Keratinocyte (primary cell): ENCODE results near the gene ATP6V1C2. TPM values are rescaled to one million over a fixed set of nuclear protein-coding genes. Genes with fewer than 3 reads are reported as not detected.

ENCODE experiments used
- DNase-seq: peaks from one replicate; pipeline ENCODE4 v3.0.0-alpha.2; 2011; ENCODE audit warnings: low read depth, missing footprints, low spot score
- FAIRE-seq: peaks from 2 replicates; lab custom pipeline; 2011; peaks lifted over from hg19 to GRCh38; lab: Jason Lieb, UNC
- H2AFZ ChIP-seq: 2 replicates; pipeline ENCODE4 v1.6.0; 2012; ENCODE audit warnings: low read length, control low read depth, inconsistent platforms; ENCODE audit not compliant: control insufficient read depth
- H3K27ac ChIP-seq: 2 replicates; pipeline ENCODE4 v1.5.1; 2011; ENCODE audit warnings: low read length; ENCODE audit not compliant: control insufficient read depth, insufficient read depth
- H3K27me3 ChIP-seq: 3 replicates; pipeline ENCODE4 v1.6.0; 2011; ENCODE audit warnings: low read length; ENCODE audit not compliant: control insufficient read depth, insufficient read depth; ENCODE audit errors: extremely low read depth
- H3K36me3 ChIP-seq, 2 experiments: 2 replicates in 1 of 2; 3 replicates in 1 of 2; pipeline ENCODE4 v1.5.1; 2011; ENCODE audit warnings: low read length in 2 of 2, mild to moderate bottlenecking in 1 of 2; ENCODE audit not compliant: control insufficient read depth in 2 of 2, insufficient read depth in 2 of 2; ENCODE audit errors: extremely low read depth in 1 of 2
- H3K4me1 ChIP-seq: 3 replicates; pipeline ENCODE4 v1.5.1; 2011; ENCODE audit warnings: low read length; ENCODE audit not compliant: control insufficient read depth, insufficient read depth; ENCODE audit errors: extremely low read depth
- H3K4me2 ChIP-seq: 3 replicates; pipeline ENCODE4 v1.6.0; 2011; ENCODE audit warnings: low read depth, low read length; ENCODE audit not compliant: control insufficient read depth, insufficient read depth; ENCODE audit errors: extremely low read depth
- H3K4me3 ChIP-seq, 3 experiments: fragments of 200-600 bp in 1 of 3; sonication (generic) in 1 of 3; 2 replicates in 2 of 3; 3 replicates in 1 of 3; pipeline ENCODE4 v1.5.1; 2011 to 2016; ENCODE audit warnings: low read length in 3 of 3, mild to moderate bottlenecking in 3 of 3, control low read depth in 2 of 3, inconsistent platforms in 1 of 3, low read depth in 1 of 3, mixed read lengths in 1 of 3, mixed run types in 1 of 3, moderate library complexity in 1 of 3; ENCODE audit not compliant: control insufficient read depth in 2 of 3, insufficient read depth in 2 of 3; ENCODE audit errors: extremely low read depth in 1 of 3
- H3K79me2 ChIP-seq: 2 replicates; pipeline ENCODE4 v1.6.0; 2012; ENCODE audit warnings: low read length; ENCODE audit not compliant: control insufficient read depth, insufficient read depth
- H3K9ac ChIP-seq: 3 replicates; pipeline ENCODE4 v1.6.0; 2011; ENCODE audit warnings: low read length; ENCODE audit not compliant: control insufficient read depth, insufficient read depth; ENCODE audit errors: extremely low read depth
- H3K9me1 ChIP-seq: 3 replicates; pipeline ENCODE4 v1.6.0; 2011; ENCODE audit warnings: low read length; ENCODE audit not compliant: control insufficient read depth, insufficient read depth; ENCODE audit errors: extremely low read depth
- H3K9me3 ChIP-seq: 2 replicates; pipeline ENCODE4 v1.5.1; 2012; ENCODE audit warnings: low read depth, low read length; ENCODE audit not compliant: control insufficient read depth
- H4K20me1 ChIP-seq: 3 replicates; pipeline ENCODE4 v1.6.0; 2011; ENCODE audit warnings: low read length; ENCODE audit not compliant: control insufficient read depth, insufficient read depth; ENCODE audit errors: extremely low read depth
- EZH2 ChIP-seq: IDR thresholded peaks from one replicate; pipeline ENCODE4 v1.6.1; 2012; ENCODE audit warnings: inconsistent platforms, mild to moderate bottlenecking, low read length, moderate library complexity
- dilution Hi-C: fragments of 300-500 bp; cut with MboI; formaldehyde crosslinking; loops from one replicate; pipeline ENCODE4 v1.7.0; 2020; ENCODE audit warnings: low sequenced_read_pairs; ENCODE audit not compliant: extremely low pct_ligation_motif_present
- polyA plus RNA-seq, 5 experiments: library from polyadenylated mRNA; depleted of rRNA in 3 of 5; stranded (reverse) in 3 of 5; stranded (forward) in 1 of 5; unstranded in 1 of 5; fragments of >200 nt; gene quantifications; 1 replicate in 1 of 5; 2 replicates in 3 of 5; 3 replicates in 1 of 5; pipeline versions ENCODE4 v1.2.1 to v1.2.3, GENCODE V29; 2011 to 2012; ENCODE audit warnings: missing spikeins in 2 of 5, low read depth in 1 of 5, low replicate concordance in 1 of 5
- TF ChIP-seq, protein P1 (sequence below), 3 experiments: IDR thresholded peaks in 1 of 3; conservative IDR thresholded peaks in 1 of 3; optimal IDR thresholded peaks in 1 of 3; 2 replicates in 2 of 3; 3 replicates in 1 of 3; pipeline versions ENCODE3 to v1.5.1; 2011; ENCODE audit warnings: low read length in 3 of 3, mild to moderate bottlenecking in 3 of 3, moderate library complexity in 2 of 3, control low read depth in 1 of 3, inconsistent platforms in 1 of 3; ENCODE audit not compliant: insufficient read depth in 2 of 3; ENCODE audit errors: extremely low read depth in 1 of 3

Gene ATP6V1C2
- polyA plus RNA-seq, 1 donor (not counting 4 experiments of a cell fraction or from before 2014, with no cell fraction given), result 0.55 TPM

DNA sequence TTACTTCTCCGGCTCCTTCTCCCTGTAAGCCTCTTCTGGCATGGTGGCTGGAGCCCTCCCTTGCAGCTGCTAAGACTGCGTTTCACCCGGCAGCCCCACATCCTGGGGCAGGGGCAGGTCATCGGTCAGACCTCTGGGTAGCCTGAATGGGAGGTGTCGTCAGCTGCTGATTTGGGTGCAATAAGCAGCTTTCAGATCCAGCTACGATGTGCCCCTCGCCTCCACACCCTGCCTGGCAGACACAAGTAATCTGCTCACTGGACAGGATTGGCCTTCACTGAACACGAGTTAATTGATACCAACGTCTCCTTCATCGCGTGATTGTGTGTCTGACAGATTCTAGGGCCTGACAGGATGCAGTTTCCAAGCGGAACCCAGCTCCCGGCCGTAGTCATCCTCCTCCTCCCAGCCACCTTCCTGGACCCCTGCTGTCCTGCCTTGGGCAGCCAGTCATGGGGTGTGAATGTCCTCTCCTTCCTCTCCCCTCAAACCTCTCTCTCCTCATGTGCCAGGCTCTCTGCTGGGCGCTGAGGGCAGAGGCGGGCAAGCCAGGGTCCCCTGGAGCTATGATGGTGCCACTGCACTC, 110.1 kb downstream of the ATP6V1C2 start:
- H3K9ac ChIP-seq, result no peak overlapping the region

DNA sequence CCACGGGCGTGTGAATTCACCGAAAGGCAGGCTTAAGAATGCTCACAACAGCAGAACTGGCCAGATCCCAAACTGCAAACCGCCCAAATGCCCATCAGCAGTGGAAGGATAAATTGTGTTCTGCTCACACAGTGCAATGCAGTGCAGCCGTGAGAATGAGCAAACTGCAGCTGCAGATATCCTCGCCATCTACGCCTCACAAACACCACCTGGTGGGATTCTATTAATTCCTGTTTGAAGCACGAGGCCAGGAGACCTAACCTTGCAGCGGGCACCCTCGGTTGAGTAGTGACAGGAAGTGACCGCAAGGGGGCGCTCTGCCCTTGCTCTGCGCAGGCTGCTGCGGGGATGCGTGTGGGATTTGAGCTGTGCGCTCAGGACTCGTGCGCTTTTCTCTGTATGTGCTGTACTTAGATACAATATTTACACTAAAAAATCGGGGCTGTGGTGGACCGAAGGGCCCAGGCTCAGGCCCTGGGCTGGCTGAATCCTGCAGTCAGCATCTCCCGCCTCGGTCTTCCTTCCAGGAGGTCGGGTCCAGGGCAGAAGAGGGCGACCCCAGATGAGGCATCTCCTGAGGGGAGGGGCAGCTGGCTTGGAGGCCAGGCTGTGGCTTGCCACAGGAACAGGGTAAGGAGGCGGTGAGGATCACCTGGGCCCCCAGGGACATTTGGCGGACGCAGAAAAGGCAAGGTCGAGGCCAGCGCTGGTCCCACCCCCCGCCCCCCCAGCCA, 110.9 kb downstream of the ATP6V1C2 start:
- Histone ChIP-seq H3K4me2 (peak overlapping the region; percentile 22), H2AFZ (no peak overlapping the region), H3K4me1 (no peaks in the 10 kb centered on the region), H3K9ac (no peak overlapping the region), H3K79me2 (no peaks in the 10 kb centered on the region), H3K27ac (no peak overlapping the region), H3K9me1 (no peaks in the 10 kb centered on the region), H3K9me3 (no peaks in the 10 kb centered on the region), H3K36me3 (no peaks in the 10 kb centered on the region), H3K4me3 (no peak overlapping the region), H3K27me3 (peaks cover 10% of the 10 kb centered on the region), H4K20me1 (no peaks in the 10 kb centered on the region)
- peak; percentile 15 for DNase-seq
- FAIRE-seq, result peak; percentile 79
- no peak for TF ChIP-seq EZH2
- TF ChIP-seq, protein P1, sequence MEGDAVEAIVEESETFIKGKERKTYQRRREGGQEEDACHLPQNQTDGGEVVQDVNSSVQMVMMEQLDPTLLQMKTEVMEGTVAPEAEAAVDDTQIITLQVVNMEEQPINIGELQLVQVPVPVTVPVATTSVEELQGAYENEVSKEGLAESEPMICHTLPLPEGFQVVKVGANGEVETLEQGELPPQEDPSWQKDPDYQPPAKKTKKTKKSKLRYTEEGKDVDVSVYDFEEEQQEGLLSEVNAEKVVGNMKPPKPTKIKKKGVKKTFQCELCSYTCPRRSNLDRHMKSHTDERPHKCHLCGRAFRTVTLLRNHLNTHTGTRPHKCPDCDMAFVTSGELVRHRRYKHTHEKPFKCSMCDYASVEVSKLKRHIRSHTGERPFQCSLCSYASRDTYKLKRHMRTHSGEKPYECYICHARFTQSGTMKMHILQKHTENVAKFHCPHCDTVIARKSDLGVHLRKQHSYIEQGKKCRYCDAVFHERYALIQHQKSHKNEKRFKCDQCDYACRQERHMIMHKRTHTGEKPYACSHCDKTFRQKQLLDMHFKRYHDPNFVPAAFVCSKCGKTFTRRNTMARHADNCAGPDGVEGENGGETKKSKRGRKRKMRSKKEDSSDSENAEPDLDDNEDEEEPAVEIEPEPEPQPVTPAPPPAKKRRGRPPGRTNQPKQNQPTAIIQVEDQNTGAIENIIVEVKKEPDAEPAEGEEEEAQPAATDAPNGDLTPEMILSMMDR (optimal IDR thresholded peaks at IDR 0.05 in 1 of 3, IDR thresholded peaks at IDR 0.05 in 1 of 3, conservative IDR thresholded peaks at IDR 0.05 in 1 of 3; ENCODE audit: extremely low read depth in 1 of 3, insufficient read depth in 2 of 3, low read length in 3 of 3), result peak; percentile 97 to 100 (median 98)
- dilution Hi-C loops, result no loop called here

More for the DNA sequence above, 110.1 kb downstream of the ATP6V1C2 start:
- H3K4me3 ChIP-seq, result no peak overlapping the region
- H2AFZ ChIP-seq, result no peak overlapping the region
- H3K27ac ChIP-seq, result no peak overlapping the region
- TF ChIP-seq, protein P1 (optimal IDR thresholded peaks at IDR 0.05 in 1 of 3, IDR thresholded peaks at IDR 0.05 in 1 of 3, conservative IDR thresholded peaks at IDR 0.05 in 1 of 3; ENCODE audit: extremely low read depth in 1 of 3, insufficient read depth in 2 of 3, low read length in 3 of 3), result no peak
- TF ChIP-seq EZH2, result no peak
- no peaks in the 10 kb centered on the region for H3K4me1 ChIP-seq
- FAIRE-seq (no peak), DNase-seq (no peak)
- no peak overlapping the region for H3K4me2 ChIP-seq
- H3K9me3 ChIP-seq, result no peaks in the 10 kb centered on the region
- no peaks in the 10 kb centered on the region for H3K9me1 ChIP-seq
- no peaks in the 10 kb centered on the region for H3K79me2 ChIP-seq
- H3K36me3 ChIP-seq, result no peaks in the 10 kb centered on the region
- no peaks in the 10 kb centered on the region for H4K20me1 ChIP-seq
- peaks cover 5% of the 10 kb centered on the region for H3K27me3 ChIP-seq
- dilution Hi-C loops, result no loop called here
